Measurements from ENCODE around the gene SLC9A2. TPM values are rescaled to one million over a fixed set of nuclear protein-coding genes. Genes with fewer than 3 reads are reported as not detected.
A peak's percentile ranks its signal among the peaks of the same experiment; 100 is the strongest.

SLC9A2 gene
- total and polyA plus RNA-seq, 7 donors, result under 0.01 to 14.0 (median 6.0) TPM; not detected in 2

DNA sequence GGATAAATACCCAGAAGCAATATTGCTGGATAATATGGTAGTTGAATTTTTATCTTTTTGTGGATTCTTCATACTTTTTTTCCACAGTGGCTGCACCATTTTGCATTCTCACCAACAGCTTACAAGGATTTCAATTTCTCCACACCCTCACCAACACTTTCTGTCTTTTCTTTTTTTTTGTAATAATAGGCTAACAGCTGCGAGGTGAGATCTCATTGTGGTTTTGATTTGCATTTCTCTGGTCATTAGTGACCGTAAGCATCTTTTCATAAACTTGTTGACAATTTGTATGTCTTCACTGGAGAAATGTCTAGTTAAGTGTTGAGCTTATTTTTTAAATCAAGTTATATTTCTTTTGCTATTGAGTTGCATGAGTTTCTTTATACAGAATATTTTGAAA is 17.6 kb upstream of the SLC9A2 start:
- TF ChIP-seq EP300 (IDR thresholded peaks at IDR 0.05) (no peak), CTCF (IDR thresholded peaks at IDR 0.05) (no peak), POLR2A (IDR thresholded peaks at IDR 0.05) (no peak), POLR2AphosphoS5 (IDR thresholded peaks at IDR 0.05) (no peak)
- Histone ChIP-seq H3K27me3 (no peaks in the 10 kb centered on the region), H3K9me3 (no peaks in the 10 kb centered on the region), H3K27ac (no peak overlapping the region), H3K4me3 (no peak overlapping the region), H3K4me1 (no peaks in the 10 kb centered on the region), H3K36me3 (no peaks in the 10 kb centered on the region)
- intact Hi-C loops (cut with DNase I), result no loop called here
- no peak for DNase-seq
- 77 to 90% methylated on average over 2 of the region's 2 CpGs for WGBS, 2 donors

DNA sequence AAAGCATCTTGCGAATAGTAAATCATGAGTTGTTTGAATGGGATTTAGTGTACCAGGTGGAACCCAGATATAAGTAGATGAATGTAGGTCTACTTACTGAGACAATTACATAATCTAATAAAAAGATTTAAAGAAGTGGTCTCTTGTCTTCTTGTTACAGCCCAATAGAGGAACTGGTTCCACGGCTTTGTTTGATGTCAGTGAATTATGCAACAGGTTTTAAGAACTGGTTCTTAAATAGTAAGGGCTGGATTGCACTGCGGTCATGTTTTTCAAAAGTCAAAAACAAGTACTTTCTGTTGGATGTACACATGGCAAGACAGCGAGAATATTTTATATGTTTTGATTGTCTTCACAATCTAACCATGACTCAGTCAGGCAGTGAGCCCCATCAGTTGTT is 15.4 kb upstream of the SLC9A2 start:
- H3K4me1 ChIP-seq, result no peaks in the 10 kb centered on the region
- 25 to 60% methylated on average over 4 of the region's 4 CpGs for WGBS, 2 donors
- intact Hi-C loops (cut with DNase I), result no loop called here
- H3K27me3 ChIP-seq, result no peaks in the 10 kb centered on the region
- H3K4me3 ChIP-seq, result no peak overlapping the region
- no peaks in the 10 kb centered on the region for H3K36me3 ChIP-seq
- no peak for DNase-seq
- H3K27ac ChIP-seq, result no peak overlapping the region
- H3K9me3 ChIP-seq, result no peaks in the 10 kb centered on the region
- TF ChIP-seq CTCF (IDR thresholded peaks at IDR 0.05) (no peak), EP300 (IDR thresholded peaks at IDR 0.05) (no peak), POLR2AphosphoS5 (IDR thresholded peaks at IDR 0.05) (no peak)

DNA sequence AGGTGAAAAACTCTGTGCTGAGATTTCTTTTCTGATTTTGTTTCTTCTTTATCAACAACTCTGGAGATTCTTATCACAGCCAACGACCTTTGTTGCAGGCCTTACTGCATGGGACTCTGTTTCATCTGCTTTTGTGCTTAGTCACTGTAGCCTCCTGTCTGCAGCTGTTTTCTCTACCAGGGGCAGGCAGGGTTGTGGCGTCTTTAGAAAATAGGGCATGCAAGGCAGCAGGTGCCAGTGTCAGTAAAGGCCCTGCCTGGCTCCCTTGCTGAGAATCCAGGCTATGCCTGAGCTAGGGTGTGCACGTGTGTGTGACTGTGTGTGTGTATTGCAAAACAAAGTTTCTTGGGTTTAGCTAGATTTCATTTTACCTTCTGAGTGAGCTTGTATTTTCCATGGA is 14.6 kb upstream of the SLC9A2 start:
- Histone ChIP-seq H3K4me3 (no peak overlapping the region), H3K27me3 (no peaks in the 10 kb centered on the region), H3K36me3 (no peaks in the 10 kb centered on the region), H3K4me1 (no peaks in the 10 kb centered on the region), H3K9me3 (no peaks in the 10 kb centered on the region), H3K27ac (no peak overlapping the region)
- intact Hi-C loops (cut with DNase I), result no loop called here
- no peak for TF ChIP-seq POLR2AphosphoS5 (IDR thresholded peaks at IDR 0.05)
- no peak for TF ChIP-seq EP300 (IDR thresholded peaks at IDR 0.05)
- TF ChIP-seq POLR2A (IDR thresholded peaks at IDR 0.05), result no peak
- no peak for DNase-seq
- WGBS, 2 donors, result 8 to 22% methylated on average over 3 of the region's 3 CpGs

DNA sequence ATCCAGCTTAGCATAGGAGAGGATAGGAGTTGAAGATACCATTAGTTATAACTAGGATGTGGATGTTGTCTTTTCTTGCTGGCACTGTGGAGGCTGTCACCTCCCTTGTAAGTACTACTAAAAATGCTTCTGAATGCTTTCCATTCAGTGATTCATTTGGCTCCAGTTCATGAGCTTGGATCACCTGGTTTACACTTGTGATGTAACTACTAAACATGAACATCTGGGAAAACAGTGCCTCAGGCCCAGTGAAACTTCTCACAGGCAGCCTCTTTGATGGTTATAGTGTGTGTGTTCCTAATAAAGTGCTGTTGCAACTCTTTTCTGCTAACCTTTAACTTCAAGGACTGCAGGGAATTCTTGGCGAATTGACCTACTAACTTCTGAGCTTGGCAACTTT is 13.0 kb upstream of the SLC9A2 start:
- no peaks in the 10 kb centered on the region for H3K36me3 ChIP-seq
- TF ChIP-seq EP300 (IDR thresholded peaks at IDR 0.05), result no peak
- peak in 1 of 4 donors; percentile 17 for TF ChIP-seq POLR2AphosphoS5 (IDR thresholded peaks at IDR 0.05)
- no peak overlapping the region for H3K27ac ChIP-seq
- 31 to 73% methylated on average over 1 of the region's 1 CpG for WGBS, 2 donors
- H3K4me3 ChIP-seq, result no peak overlapping the region
- no peaks in the 10 kb centered on the region for H3K27me3 ChIP-seq
- no peak for DNase-seq
- no peaks in the 10 kb centered on the region for H3K9me3 ChIP-seq
- H3K4me1 ChIP-seq, result no peaks in the 10 kb centered on the region
- intact Hi-C loops (cut with DNase I), result no loop called here

GRCh38 chr2:102615620-102616436 is 3.5 kb upstream of the SLC9A2 start:
- Histone ChIP-seq H3K4me1 (peaks cover 0 to 20% (median 17%) of the 10 kb centered on the region in 4 donors), H3K9me3 (no peaks in the 10 kb centered on the region), H3K27me3 (peaks cover 13 to 33% (median 14%) of the 10 kb centered on the region in 3 donors), H3K36me3 (no peaks in the 10 kb centered on the region), H3K27ac (no peak overlapping the region), H3K4me3 (no peak overlapping the region)
- peak; percentile 6 to 58 (median 57) for TF ChIP-seq CTCF (IDR thresholded peaks at IDR 0.05)
- TF ChIP-seq POLR2A (IDR thresholded peaks at IDR 0.05), result no peak
- DNase-seq, result no peak
- intact Hi-C loops (cut with DNase I), result loop anchor here (10.0 kb wide), 1 partner anchor 141 kb away; the partner anchor contains the start of gene SLC9A4
- 19 to 20% methylated on average over 5 of the region's 5 CpGs for WGBS, 2 donors

Data from sigmoid colon (tissue), 7 donors.